Urinary bladder (tissue), 4 donors: Measurements from ENCODE around the gene BNIP5. TPM values are rescaled to one million over a fixed set of nuclear protein-coding genes. Genes with fewer than 3 reads are reported as not detected.

Experiments
- DNase-seq: peaks from one replicate; pipeline ENCODE4 v3.0.0-alpha.2; 2015; ENCODE audit errors: extremely low spot score
- H3K27ac ChIP-seq: one replicate; pipeline ENCODE4 v1.5.1; 2013; ENCODE audit warnings: low read depth, mild to moderate bottlenecking, moderate library complexity
- H3K36me3 ChIP-seq: one replicate; pipeline ENCODE4 v1.6.1; 2013; ENCODE audit warnings: mild to moderate bottlenecking, moderate library complexity; ENCODE audit not compliant: insufficient read depth
- H3K4me1 ChIP-seq: one replicate; pipeline ENCODE4 v1.6.1; 2013; ENCODE audit warnings: mild to moderate bottlenecking, moderate library complexity; ENCODE audit not compliant: insufficient read depth
- H3K4me3 ChIP-seq: one replicate; pipeline ENCODE4 v1.5.1; 2013; ENCODE audit warnings: low read depth, low read length
- WGBS: extraction: QIAGEN DNeasy Blood & Tissue Kit; methylation state at CpG from one replicate; pipeline ENCODE4 v1.1.7; 2013; 5-methylcytosine and 5-hydroxymethylcytosine counted together
- polyA plus RNA-seq: library from polyadenylated mRNA; stranded (reverse); fragments of 200-250 nt; gene quantifications from one replicate; pipeline ENCODE4 v1.2.3, GENCODE V29; 2013
- total RNA-seq: library from RNA; depleted of rRNA; stranded (reverse); fragments of >200 nt; gene quantifications from one replicate; pipeline ENCODE4 v1.2.3, GENCODE V29; 2014
- donor health status: healthy with polysubstance abuse.
- donor health status: healthy.

BNIP5 gene
- total and polyA plus RNA-seq, 2 donors: not detected

DNA sequence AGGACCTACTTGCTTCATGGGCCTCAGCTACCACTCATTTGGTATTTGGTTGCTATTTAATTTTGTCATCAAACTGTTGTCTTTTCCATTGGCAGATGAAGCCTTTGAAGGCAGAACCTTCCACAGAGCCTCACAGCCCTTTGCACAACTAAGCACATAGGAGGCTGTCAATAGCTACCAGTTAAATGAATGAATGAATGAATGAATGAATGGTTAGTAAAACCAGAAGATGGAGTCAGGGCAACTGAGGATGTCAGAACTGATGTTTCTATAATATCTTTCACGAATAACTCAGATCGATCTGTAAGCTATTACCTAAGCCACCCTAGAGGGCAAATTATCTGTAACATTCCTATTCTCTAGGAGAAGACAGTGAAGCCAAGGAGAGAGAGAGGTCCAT, 19.1 kb downstream of the BNIP5 start:
- DNase-seq: no peak
- Histone ChIP-seq H3K27ac (no peak overlapping the region), H3K36me3 (no peaks in the 10 kb centered on the region), H3K4me1 (no peaks in the 10 kb centered on the region), H3K4me3 (no peak overlapping the region)
- 93% methylated on average over 2 of the region's 2 CpGs for WGBS

DNA sequence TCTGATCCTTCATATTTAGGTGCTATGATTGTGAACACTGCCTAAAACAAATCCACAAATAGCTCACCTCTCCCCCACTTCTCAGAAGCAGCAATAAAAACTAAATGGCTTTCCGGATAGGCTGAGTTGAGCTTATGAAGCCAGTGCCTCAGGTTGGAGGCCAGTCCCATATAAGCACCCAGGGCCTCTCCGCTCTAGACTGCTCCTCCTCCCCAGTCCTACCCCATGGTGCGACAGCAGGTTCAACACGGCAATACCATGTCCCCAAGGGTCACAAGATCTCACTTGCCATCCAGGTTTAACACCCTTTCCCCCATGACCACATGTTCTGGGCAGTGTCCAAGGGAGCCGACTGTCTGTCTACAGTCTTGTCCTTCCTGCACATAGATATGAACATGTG, 20.8 kb downstream of the BNIP5 start:
- DNase-seq: no peak
- WGBS: 78% methylated on average over 5 of the region's 5 CpGs

DNA sequence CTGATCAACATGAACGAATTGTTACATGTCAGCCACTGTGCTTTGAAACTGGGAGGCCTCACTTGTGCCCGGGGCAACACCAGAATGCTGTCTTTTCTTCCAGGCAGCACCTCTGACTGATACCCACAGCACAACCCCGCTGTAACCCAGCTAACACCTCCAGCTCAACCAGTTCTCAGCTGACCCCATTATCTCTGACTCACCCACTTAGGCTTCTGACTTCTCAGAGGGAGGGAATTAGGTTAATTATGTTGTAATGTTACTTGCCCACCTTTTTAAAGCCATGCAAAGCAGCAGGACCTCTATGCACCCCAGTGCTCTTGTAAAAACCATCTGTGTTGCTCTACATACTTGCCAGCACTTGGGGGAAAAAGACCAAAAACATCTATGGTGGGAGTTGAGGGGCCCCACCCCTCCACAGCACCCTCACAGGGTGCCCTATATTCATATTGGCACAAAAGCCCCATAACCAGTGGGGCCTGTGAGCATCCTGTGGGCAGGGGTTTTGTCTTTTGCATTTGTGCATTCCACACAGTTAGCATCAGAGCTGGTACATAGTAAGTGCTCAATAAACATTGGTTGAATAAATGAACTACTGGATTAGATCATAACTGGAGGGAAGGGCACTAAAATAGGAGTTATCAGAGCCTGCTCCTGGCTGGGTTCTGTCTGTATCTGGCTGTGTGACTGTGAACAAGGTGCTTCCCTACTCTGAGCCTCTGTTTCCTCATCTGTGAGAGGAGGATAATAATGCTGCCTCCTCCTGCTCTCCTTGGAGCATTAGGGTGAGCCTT, 22.3 kb downstream of the BNIP5 start:
- DNase-seq: no peak
- H3K4me3 ChIP-seq: no peak overlapping the region
- 75% methylated on average over 3 of the region's 3 CpGs for WGBS
- no peaks in the 10 kb centered on the region for H3K36me3 ChIP-seq
- H3K4me1 ChIP-seq: no peaks in the 10 kb centered on the region
- no peak overlapping the region for H3K27ac ChIP-seq

More for the DNA sequence above, 20.8 kb downstream of the BNIP5 start:
- Histone ChIP-seq H3K4me3 (no peak overlapping the region), H3K4me1 (no peaks in the 10 kb centered on the region), H3K27ac (no peak overlapping the region), H3K36me3 (no peaks in the 10 kb centered on the region)

DNA sequence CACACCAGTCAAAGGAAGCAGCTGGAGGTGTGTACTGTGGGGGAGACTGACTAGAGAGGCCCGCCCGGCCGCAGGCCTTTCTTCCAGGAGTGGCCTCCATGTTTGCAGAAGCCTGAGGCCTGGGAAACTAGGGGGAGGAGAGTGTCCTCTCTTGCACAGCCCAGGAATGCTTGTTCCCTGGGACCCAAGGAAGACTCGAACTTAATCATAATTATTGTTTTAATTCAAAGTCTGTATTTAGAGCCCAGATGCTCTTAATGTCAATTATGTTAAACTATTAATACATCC, 23.1 kb downstream of the BNIP5 start:
- no peak overlapping the region for H3K4me3 ChIP-seq
- no peak overlapping the region for H3K27ac ChIP-seq
- WGBS: 92% methylated on average over 4 of the region's 4 CpGs
- DNase-seq: no peak
- H3K36me3 ChIP-seq: no peaks in the 10 kb centered on the region
- no peaks in the 10 kb centered on the region for H3K4me1 ChIP-seq

DNA sequence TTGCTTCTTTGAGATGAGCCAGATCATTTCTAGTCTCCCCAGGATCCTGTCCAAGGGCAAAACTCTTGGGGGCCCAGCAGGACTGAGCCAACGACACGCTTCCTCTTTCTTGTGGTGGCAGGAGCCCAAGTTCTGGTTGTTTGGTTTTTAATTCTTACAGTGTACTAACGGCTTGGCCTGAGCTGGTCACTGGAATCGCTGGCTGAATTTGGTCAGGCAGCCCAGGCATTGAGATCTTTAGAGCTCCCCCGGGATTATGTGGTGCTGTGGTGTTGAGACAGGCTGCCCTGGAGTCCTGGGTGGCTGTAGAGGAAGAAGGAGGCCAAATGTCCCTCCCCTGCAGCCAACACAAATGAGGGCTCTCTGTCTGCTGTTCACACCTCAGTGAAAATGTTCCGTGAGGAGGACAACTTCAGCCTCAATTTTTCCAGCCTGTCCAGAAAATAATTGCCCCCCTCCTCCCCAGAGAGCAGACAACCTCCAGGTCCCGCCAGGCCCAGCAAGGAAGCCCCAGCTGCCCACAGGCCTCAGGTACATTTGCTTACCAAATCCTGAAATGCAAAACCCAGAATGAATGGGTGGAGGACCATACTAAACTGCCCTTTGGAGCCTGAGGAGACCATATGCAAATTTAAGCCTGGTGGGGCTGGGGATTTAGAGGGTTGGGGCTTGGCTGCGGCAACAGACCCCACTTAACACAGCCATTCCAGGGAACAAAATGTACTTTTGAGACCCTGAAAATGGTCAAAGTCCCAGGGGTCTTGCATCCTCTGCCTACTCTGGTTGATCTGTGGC, 23.6 kb downstream of the BNIP5 start:
- DNase-seq: no peak
- no peak overlapping the region for H3K4me3 ChIP-seq
- 46% methylated on average over 8 of the region's 8 CpGs for whole genome bisulfite sequencing
- no peaks in the 10 kb centered on the region for H3K36me3 ChIP-seq
- no peak overlapping the region for H3K27ac ChIP-seq
- H3K4me1 ChIP-seq: no peaks in the 10 kb centered on the region

DNA sequence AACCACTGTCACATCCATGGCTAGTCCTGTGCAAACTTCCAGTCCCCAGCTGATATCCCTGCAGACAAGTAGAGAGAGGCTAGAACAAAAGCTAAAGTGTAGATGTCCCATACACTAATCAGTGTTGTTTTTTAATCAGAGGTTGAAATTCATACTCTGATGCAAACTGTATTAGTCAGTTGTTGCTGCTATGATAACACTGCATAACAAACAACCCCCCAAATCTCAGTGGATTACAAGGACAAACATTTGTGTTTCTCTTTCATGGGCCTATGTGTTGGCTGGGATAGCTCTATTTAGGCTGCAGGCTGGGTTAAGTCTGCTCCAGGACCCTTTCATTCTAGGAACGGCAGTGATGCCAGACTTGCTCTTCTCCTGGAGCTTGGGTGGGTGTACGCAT, 26.8 kb downstream of the BNIP5 start:
- no peaks in the 10 kb centered on the region for H3K4me1 ChIP-seq
- WGBS: 89% methylated on average over 2 of the region's 2 CpGs
- H3K36me3 ChIP-seq: no peaks in the 10 kb centered on the region
- DNase-seq: no peak
- no peak overlapping the region for H3K4me3 ChIP-seq
- H3K27ac ChIP-seq: no peak overlapping the region

DNA sequence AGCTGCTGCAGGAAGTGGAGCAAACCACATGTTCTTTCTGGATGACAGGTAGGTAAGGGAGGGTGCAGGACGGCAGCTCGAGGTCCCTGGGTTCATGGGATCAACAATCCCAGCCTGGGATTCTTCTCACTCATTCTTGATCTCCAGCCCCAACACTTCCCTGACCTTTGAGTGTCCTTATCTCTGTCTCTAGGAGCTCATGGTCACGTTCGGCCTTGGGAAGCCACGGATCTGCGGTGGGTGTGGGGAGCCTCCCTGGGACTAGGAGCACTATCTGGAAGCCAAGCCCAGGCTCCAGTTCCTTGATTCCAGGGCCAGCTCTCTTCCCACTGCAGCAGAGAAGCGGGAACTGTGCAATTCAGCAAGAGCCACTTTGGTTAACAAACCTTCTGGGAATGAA, 27.5 kb downstream of the BNIP5 start:
- Histone ChIP-seq H3K4me1 (no peaks in the 10 kb centered on the region), H3K4me3 (no peak overlapping the region), H3K36me3 (no peaks in the 10 kb centered on the region), H3K27ac (no peak overlapping the region)
- 68% methylated on average over 7 of the region's 7 CpGs for WGBS
- DNase-seq: no peak

DNA sequence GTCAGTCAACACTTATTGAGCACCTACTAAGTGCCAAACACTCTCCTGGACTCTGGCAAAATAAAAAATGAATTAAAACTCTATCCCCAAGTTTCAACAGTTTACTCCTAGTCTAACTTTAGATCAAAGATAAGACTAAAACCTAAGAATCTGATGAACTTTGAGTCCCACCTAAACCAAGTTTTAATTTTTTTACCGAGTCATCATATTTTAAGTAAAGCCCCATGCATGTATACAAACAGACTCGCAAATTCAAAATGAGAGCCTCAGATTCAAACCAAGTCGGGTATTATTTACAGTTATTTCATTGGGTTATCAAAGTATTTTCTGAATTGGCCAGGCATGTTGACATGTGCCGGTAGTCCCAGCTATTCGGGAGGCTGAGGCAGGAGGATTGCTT, 28.2 kb downstream of the BNIP5 start:
- WGBS: 92% methylated on average over 5 of the region's 5 CpGs
- H3K27ac ChIP-seq: no peak overlapping the region
- no peak overlapping the region for H3K4me3 ChIP-seq
- H3K36me3 ChIP-seq: no peaks in the 10 kb centered on the region
- H3K4me1 ChIP-seq: no peaks in the 10 kb centered on the region
- no peak for DNase-seq

DNA sequence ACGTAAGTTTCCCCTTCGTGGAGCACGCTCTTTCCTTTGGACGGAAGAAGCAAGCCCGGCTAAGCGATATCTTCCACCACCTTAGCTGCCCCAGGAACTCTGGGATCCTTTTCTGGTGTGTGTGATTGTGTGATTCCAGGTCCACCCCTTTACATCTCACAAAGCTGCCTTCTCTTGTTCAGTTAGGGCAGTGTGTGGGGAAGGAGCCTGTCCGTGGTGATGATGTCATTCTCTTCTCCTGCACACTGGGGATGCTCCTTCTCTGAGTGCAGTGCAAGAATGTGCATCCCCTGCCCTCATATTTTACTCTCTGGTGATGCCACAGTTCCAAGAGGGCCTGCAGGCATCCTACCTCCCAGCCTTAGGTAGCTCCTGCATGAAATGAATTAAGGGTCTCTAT, 30.3 kb downstream of the BNIP5 start:
- WGBS: 77% methylated on average over 7 of the region's 7 CpGs
- Histone ChIP-seq H3K4me1 (no peaks in the 10 kb centered on the region), H3K27ac (no peak overlapping the region), H3K4me3 (no peak overlapping the region), H3K36me3 (no peaks in the 10 kb centered on the region)
- DNase-seq: no peak

DNA sequence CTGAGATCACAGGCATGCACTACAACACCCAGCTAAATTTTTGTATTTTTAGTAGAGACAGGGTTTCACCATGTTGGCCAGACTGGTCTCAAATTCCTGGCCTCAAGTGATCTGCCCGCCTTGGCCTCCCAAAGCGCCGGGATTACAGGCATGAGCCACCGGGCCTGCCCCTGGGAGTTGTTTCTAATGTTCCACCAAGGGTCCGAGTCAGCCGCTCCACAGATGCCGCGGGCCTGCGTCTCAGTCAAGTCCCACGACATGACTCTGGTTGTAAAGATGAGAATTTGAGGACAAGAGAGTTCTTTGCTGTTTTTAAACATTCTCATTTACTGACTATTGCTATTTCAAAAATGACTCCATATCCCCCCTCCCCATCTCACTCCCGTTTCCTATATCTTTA, 30.8 kb downstream of the BNIP5 start:
- Histone ChIP-seq H3K27ac (no peak overlapping the region), H3K4me1 (no peaks in the 10 kb centered on the region), H3K36me3 (no peaks in the 10 kb centered on the region), H3K4me3 (no peak overlapping the region)
- no peak for DNase-seq
- WGBS: 90% methylated on average over 11 of the region's 11 CpGs

DNA sequence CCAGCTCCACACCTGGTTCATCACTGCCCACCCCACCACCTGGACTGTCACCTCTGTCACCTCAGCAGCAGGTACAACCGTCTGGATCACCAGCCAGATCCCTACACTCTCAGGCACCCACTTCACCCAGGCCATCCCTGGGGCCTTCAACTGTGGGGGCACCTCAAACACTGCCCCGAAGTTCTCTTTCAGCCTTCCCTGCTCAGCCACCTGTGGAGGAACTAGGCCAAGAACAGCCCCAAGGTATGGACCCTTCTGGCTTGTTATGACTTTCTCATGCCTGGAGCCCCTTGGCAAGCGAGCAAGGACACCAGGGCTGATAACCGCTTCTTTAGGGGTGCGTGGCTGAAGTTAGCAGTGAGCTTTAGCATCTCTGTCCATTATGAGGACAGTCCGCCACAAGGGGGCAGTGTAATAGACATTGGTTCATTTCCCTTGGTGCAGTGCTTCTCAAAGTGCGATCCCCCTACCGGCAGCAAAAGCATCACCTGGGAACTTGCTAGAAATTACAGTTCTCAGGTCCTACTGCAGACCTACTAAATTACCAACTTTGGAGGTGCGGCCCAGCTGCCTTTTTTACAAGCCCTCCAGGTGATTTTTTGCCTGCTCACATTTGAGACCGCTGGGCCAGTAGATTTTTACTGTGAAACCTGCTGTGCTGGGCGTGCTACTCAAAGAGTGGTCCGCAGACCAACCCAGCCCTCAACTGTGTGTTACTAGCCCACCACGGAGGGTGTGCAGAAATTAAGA, 34.3 kb downstream of the BNIP5 start:
- no peaks in the 10 kb centered on the region for H3K4me1 ChIP-seq
- H3K27ac ChIP-seq: no peak overlapping the region
- no peak overlapping the region for H3K4me3 ChIP-seq
- H3K36me3 ChIP-seq: no peaks in the 10 kb centered on the region
- 33% methylated on average over 13 of the region's 13 CpGs for whole genome bisulfite sequencing
- peak; percentile 66 for DNase-seq

DNA sequence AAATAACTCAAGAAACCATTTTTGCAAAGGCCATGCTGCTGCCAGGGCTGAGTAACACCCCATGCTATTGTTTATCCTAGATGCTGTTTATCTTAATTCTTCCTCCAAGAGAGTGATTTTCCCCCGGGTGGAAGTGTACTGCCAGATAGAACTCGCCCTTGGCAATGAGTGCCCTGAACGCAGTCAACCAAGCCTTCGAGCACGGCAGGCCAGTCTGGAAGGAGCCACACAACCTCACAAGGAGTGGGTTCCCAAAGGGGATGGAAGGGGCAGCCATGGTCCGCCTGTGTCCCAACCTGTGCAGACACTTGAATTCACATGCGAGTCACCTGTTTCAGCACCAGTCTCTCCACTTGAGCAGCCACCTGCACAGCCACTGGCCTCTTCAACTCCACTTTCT, 34.9 kb downstream of the BNIP5 start:
- H3K27ac ChIP-seq: no peak overlapping the region
- H3K4me1 ChIP-seq: no peaks in the 10 kb centered on the region
- DNase-seq: no peak
- WGBS: 50% methylated on average over 7 of the region's 7 CpGs
- no peaks in the 10 kb centered on the region for H3K36me3 ChIP-seq
- H3K4me3 ChIP-seq: no peak overlapping the region

DNA sequence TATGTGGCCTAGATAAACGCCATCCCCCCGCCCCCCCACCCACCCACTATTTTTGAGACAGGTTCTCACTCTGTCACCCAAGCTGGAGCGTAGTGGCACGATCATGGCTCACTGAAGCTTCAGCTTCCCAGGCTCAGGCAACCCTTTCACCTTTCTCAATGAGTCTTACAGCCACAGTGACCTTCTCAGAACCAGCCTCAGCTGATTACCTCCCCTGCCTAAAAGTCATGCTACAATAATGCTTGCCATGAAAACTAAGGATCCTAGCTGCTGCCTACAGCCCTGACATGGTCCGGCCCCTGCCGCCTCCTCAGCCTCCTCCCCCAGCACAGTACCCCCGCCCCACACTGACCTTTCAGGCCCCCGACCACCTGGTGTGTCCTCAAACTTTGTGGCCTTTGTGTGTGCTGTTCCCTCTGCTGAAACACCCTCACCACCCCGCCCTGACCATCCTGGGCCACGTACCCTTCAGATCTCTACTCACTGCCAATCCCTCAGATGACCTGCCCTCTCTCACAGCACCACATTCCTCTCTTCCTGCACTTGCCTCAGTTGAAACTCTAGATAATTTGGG, 35.5 kb downstream of the BNIP5 start:
- H3K4me1 ChIP-seq: no peaks in the 10 kb centered on the region
- H3K27ac ChIP-seq: no peak overlapping the region
- no peaks in the 10 kb centered on the region for H3K36me3 ChIP-seq
- no peak for DNase-seq
- WGBS: 78% methylated on average over 10 of the region's 10 CpGs
- H3K4me3 ChIP-seq: no peak overlapping the region
